SHP77 treated with DMSO at 0.1 percent for 48 hours (cell line): ENCODE results near the gene TAF10.

Source experiments
- DNase-seq: peaks from one replicate; lab custom pipeline; 2025; lab: John Stamatoyannopoulos, UW

TAF10 gene

GRCh38 chr11:6640036-6640984 is 28.3 kb upstream of the TAF10 start:
- DNase-seq = no peak

DNA sequence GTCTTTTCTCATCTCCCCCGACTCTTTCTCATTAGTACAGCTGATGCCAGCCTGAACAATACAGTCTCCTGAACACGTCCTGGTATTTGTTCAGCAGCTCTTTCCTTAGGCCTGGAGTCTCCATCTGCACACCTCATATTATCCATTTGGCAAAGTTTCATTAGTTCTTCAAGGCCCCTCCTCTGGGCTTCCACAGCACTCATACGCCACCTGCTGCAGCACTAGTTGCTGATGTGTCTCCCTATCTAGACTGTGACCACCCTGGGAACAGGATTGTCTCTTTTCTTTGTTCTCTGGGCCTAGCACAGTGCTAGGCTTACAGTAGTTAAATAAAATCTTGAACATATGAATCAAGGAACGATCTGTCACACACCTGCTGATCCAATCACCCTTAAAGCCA is 26.4 kb upstream of the TAF10 start:
- DNase-seq = no peak

GRCh38 chr11:6637871-6638270 is 25.9 kb upstream of the TAF10 start:
- DNase-seq = no peak

- no peak for DNase-seq
Observed at GRCh38 chr11:6636480-6636879, 24.5 kb upstream of the TAF10 start.

DNA sequence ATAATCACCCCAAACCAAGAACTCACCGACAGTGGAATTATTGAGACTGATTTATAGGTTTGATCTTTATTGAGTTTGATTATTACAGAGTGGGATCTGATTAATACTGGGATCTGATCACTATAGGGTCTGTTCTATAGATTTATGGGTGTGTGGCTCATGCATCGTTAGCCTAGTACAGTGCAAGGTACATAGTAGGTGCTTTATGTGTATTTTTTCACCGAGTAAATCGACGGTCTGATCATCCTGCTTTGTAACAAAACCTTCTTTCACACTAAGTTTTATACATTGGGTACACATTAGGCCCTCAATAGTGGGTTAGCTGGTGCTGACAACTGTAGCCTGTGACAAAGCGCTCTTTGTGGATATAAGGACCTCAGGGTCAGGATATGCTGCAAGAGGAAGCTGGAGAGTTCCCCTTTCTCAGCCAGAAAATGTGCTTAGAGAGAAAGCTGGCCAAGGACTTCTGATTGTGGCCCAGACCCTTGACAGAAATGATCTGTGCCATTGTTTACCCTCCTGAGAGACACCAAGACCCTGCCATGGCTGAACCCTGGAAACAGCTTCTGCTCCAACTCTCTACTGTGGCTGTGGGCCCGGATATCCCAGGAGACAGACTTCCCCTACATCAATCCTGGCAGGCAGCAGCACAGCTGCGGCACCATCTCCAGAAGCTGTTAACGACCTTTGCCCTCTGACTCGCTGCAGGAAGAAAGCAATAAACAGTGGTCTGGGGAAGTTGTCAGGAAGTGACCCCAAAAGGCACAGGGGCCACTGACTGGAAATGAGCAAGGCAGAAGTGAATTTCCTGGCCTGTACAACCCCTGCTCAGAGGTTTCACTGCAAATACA is 23.3 kb upstream of the TAF10 start:
- DNase-seq = no peak

- DNase-seq = no peak
Observed at GRCh38 chr11:6634534-6634933, 22.5 kb upstream of the TAF10 start.

GRCh38 chr11:6633422-6634408 is 21.7 kb upstream of the TAF10 start:
- no peak for DNase-seq

DNA sequence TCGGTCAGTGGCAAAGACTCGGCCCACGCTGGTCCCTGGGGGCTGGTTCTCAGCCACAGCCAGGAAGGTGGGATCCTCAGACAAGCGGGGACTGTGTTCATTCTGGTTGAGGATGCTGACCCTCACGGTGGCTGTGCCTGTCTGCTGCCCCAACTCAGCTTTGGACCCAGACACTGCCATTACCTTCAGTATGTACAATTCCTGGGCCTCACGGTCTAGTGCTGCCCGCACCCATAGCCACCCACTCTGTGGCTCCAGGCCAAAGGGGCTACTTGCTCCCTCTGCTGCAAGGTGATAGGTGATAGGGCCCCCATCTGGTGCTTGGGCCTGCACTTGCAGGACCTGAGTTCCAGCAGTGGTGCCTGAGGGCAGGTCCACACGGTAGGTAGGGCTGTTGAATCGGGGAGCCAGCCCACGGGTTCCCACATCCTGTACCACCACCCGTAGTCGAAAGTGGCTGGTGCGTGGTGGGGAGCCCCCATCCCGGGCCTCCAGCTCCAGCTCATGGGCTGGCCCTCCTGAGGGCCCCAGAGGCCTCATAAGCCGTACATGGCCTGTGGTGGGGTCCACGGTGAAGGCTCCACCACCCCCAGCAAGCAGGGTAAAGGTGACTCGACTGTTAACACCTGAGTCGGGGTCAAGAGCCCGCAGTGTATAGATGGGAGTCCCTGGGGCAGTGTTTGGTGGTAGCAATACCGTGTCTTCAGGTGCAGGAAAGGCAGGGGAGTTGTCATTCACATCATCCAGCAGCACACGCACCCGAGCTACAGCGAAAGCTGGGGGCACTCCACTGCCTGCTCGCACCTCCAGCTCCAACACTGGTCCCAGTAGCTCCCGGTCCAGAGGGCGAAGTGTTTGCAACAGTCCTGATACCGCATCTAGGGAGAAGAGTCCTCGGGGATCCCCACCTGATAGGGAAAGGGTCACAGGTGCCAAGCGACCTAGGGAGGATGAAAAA is 20.4 kb upstream of the TAF10 start:
- DNase-seq = no peak

- DNase-seq = no peak
Observed at GRCh38 chr11:6631361-6631890, 19.4 kb upstream of the TAF10 start.

DNA sequence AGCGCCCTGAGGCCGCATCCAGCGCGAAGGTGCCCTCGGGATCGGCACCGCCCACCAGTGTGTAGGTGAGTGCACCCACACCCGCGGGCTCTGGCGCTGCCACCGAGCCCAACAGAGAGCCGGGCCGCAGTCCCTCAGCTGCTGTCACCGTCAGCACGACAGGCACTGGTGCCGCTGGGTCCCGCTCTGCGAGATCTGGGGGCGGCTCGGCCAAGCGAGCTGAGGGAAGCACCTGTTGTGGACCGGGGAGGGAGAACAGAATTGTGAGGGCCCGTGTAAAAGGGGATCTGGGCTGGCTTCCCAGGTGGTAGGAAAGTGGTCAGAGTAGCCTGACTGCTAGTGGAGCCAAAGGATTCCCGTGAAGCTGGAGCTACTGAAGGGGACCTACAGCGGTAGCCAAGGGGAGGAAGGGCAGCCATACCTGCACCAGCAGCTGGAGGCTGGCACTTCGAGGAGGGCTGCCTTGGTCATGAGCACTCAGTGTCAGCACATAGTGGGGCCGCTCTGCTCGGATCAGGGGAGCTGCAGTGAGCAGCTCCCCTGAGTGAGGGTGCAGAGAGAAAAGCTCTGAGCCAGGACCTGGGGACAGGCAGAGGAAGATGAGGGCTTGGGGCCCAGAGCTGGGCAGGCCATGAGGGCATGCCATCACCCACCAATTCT is 18.7 kb upstream of the TAF10 start:
- no peak for DNase-seq

DNA sequence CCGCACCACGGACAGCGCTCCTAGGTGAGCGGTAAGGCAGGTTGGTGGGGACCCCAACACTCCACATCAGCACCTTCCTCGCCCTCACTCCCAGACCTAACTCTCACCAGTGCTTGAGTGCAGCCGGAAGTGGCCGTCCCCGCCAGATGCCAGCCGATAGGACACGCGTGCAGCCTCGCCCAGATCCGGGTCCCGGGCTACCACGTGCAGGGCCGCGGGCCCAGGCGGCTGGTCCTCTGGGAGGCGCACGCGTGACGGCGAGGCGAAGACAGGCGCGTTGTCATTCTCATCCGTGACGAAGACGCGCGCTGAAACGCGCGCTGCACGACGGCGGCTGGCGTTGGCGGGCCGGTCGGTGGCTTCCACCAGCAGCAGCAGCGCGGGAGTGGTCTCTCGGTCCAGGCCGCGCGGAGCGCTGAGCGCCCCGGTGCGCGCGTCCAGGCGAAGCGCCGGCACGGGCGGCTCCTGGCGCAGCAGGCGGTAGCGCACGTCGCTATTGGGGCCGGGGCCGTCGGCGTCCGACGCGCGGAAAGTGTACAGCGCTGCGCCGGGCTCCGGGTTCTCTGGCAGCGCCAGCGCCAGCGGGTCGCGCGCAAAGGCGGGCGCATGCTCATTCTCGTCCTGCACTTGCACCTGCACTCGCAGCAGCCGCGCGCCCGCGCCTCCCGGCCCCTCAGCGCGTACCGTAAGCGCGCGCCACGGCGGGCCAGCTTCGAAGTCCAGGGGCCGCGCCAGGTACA is 18.0 kb upstream of the TAF10 start:
- no peak for DNase-seq

GRCh38 chr11:6629573-6629891 is 17.5 kb upstream of the TAF10 start:
- no peak for DNase-seq

GRCh38 chr11:6628526-6628925 is 16.5 kb upstream of the TAF10 start:
- DNase-seq = no peak

GRCh38 chr11:6627762-6628241 is 15.8 kb upstream of the TAF10 start:
- DNase-seq = no peak

DNA sequence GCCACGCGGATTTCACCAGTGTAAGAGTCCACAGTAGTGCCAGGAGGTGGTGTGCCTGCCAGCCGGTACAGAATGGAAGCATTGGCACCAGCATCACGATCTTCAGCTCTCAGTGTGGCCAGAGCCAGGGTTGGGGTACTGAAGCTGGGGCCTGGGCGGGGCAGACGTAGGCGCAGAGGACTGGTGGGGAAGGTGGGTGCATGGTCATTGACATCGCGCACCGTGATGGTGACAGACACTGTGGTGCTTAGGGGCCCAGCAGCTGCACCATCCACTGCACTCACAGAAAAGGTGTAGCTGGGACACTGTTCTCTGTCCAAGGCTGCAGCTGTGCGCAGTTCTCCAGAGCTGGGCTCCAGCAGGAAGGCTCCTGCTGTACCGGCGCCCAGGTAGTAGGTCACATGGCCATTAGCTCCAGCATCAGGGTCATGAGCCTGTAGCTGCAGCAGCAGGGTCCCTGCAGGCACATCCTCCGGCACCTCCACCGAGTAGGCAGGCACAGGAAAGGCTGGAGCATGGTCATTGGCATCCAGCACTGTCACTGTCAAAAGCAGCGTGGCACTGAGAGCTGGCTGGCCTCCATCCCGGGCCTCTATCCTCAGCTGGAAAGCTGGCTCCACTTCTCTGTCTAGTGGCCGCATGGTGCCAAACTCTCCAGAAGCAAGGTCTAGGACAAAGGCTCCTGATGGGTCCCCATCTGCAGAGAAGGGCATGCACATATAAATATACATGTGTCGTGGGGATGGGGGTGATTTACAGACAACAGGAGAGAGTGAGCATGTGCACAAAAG is 15.2 kb upstream of the TAF10 start:
- no peak for DNase-seq

DNA sequence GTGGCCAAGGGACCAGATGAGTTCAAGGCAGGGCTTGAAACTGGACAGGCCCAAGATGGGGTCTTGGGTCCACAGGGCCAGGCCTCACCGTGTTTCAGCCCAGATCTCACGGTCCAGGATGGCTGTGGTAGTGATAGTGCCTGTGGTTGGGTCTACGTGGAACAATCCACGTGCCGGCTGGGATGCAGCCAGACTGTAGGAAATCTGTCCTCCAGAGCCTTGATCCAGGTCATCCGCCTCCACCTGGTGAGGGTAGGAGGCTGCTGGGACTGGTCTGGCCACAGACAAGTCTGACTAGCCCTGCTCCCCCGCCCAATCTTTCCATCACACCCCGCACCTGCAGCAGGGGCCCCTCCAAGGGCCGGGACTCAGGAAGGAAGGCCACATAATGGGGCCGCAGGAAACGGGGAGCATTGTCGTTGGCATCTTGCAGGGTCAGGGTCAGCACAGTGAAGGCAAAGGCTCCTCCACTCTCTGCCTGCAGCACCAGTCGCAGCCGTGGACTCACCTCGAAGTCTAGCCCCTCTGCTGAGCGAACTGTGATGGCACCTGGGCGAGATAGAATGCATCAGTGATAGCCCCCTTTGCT is 13.9 kb upstream of the TAF10 start:
- no peak for DNase-seq

- DNase-seq = no peak
Observed at GRCh38 chr11:6625156-6625831, 13.3 kb upstream of the TAF10 start.
